Measurements from ENCODE around the gene MAN2A1.

The MAN2A1 gene

GRCh38 chr5:109898269-109899162, 208.8 kb downstream of the MAN2A1 start:
- H3K4me3 ChIP-seq (ENCODE audit: low read length), result no peak overlapping the region
- H3K4me1 ChIP-seq (ENCODE audit: control insufficient read depth, insufficient read depth, low read length), result peaks cover 4% of the 10 kb centered on the region
- no peaks in the 10 kb centered on the region for H3K27me3 ChIP-seq (replicated peaks; ENCODE audit: control insufficient read depth, insufficient read depth, low read length)
- no peaks in the 10 kb centered on the region for H3K36me3 ChIP-seq (ENCODE audit: control insufficient read depth, insufficient read depth, low read length, severe bottlenecking)
- DNase-seq (ENCODE audit: low read depth), result no peak
- no peak overlapping the region for H3K9ac ChIP-seq (ENCODE audit: low read length)
- no peaks in the 10 kb centered on the region for H3K9me3 ChIP-seq (ENCODE audit: control insufficient read depth, low read length)

- peaks cover 4% of the 10 kb centered on the region for H3K4me1 ChIP-seq (ENCODE audit: control insufficient read depth, insufficient read depth, low read length)
- no peaks in the 10 kb centered on the region for H3K9me3 ChIP-seq (ENCODE audit: control insufficient read depth, low read length)
- H3K27me3 ChIP-seq (replicated peaks; ENCODE audit: control insufficient read depth, insufficient read depth, low read length), result peaks cover 3% of the 10 kb centered on the region
- H3K36me3 ChIP-seq (ENCODE audit: control insufficient read depth, insufficient read depth, low read length, severe bottlenecking), result no peaks in the 10 kb centered on the region
- no peak overlapping the region for H3K4me3 ChIP-seq (ENCODE audit: low read length)
- no peak overlapping the region for H3K9ac ChIP-seq (ENCODE audit: low read length)
- no peak for DNase-seq (ENCODE audit: low read depth)
These were observed 209.4 kb downstream of the MAN2A1 start for GRCh38 chr5:109899163-109899535.

GRCh38 chr5:109900461-109900860, 210.7 kb downstream of the MAN2A1 start:
- H3K27me3 ChIP-seq (replicated peaks; ENCODE audit: control insufficient read depth, insufficient read depth, low read length), result peaks cover 3% of the 10 kb centered on the region
- no peaks in the 10 kb centered on the region for H3K36me3 ChIP-seq (ENCODE audit: control insufficient read depth, insufficient read depth, low read length, severe bottlenecking)
- H3K4me3 ChIP-seq (ENCODE audit: low read length), result no peak overlapping the region
- DNase-seq (ENCODE audit: low read depth), result no peak
- H3K9me3 ChIP-seq (ENCODE audit: control insufficient read depth, low read length), result no peaks in the 10 kb centered on the region
- H3K9ac ChIP-seq (ENCODE audit: low read length), result no peak overlapping the region
- peaks cover 4% of the 10 kb centered on the region for H3K4me1 ChIP-seq (ENCODE audit: control insufficient read depth, insufficient read depth, low read length)

GRCh38 chr5:109900911-109901627, 211.3 kb downstream of the MAN2A1 start:
- H3K9ac ChIP-seq (ENCODE audit: low read length), result no peak overlapping the region
- no peak overlapping the region for H3K4me3 ChIP-seq (ENCODE audit: low read length)
- H3K27me3 ChIP-seq (replicated peaks; ENCODE audit: control insufficient read depth, insufficient read depth, low read length), result peaks cover 3% of the 10 kb centered on the region
- DNase-seq (ENCODE audit: low read depth), result no peak
- H3K9me3 ChIP-seq (ENCODE audit: control insufficient read depth, low read length), result no peaks in the 10 kb centered on the region
- peaks cover 4% of the 10 kb centered on the region for H3K4me1 ChIP-seq (ENCODE audit: control insufficient read depth, insufficient read depth, low read length)
- no peaks in the 10 kb centered on the region for H3K36me3 ChIP-seq (ENCODE audit: control insufficient read depth, insufficient read depth, low read length, severe bottlenecking)

GRCh38 chr5:109901628-109901981, 211.9 kb downstream of the MAN2A1 start:
- H3K9ac ChIP-seq (ENCODE audit: low read length), result no peak overlapping the region
- H3K4me3 ChIP-seq (ENCODE audit: low read length), result no peak overlapping the region
- H3K4me1 ChIP-seq (ENCODE audit: control insufficient read depth, insufficient read depth, low read length), result peaks cover 4% of the 10 kb centered on the region
- peaks cover 5% of the 10 kb centered on the region for H3K27me3 ChIP-seq (replicated peaks; ENCODE audit: control insufficient read depth, insufficient read depth, low read length)
- H3K9me3 ChIP-seq (ENCODE audit: control insufficient read depth, low read length), result no peaks in the 10 kb centered on the region
- H3K36me3 ChIP-seq (ENCODE audit: control insufficient read depth, insufficient read depth, low read length, severe bottlenecking), result no peaks in the 10 kb centered on the region
- no peak for DNase-seq (ENCODE audit: low read depth)

GRCh38 chr5:109903061-109903460, 213.3 kb downstream of the MAN2A1 start:
- H3K27me3 ChIP-seq (replicated peaks; ENCODE audit: control insufficient read depth, insufficient read depth, low read length), result peaks cover 7% of the 10 kb centered on the region
- no peaks in the 10 kb centered on the region for H3K36me3 ChIP-seq (ENCODE audit: control insufficient read depth, insufficient read depth, low read length, severe bottlenecking)
- no peak overlapping the region for H3K9ac ChIP-seq (ENCODE audit: low read length)
- no peaks in the 10 kb centered on the region for H3K9me3 ChIP-seq (ENCODE audit: control insufficient read depth, low read length)
- H3K4me1 ChIP-seq (ENCODE audit: control insufficient read depth, insufficient read depth, low read length), result peaks cover 10% of the 10 kb centered on the region
- no peak for DNase-seq (ENCODE audit: low read depth)
- H3K4me3 ChIP-seq (ENCODE audit: low read length), result no peak overlapping the region

GRCh38 chr5:109905906-109906305, 216.2 kb downstream of the MAN2A1 start:
- no peaks in the 10 kb centered on the region for H3K36me3 ChIP-seq (ENCODE audit: control insufficient read depth, insufficient read depth, low read length, severe bottlenecking)

GRCh38 chr5:109907189-109907588, 217.5 kb downstream of the MAN2A1 start:
- no peak for DNase-seq (ENCODE audit: low read depth)
- H3K9ac ChIP-seq (ENCODE audit: low read length), result no peak overlapping the region
- H3K36me3 ChIP-seq (ENCODE audit: control insufficient read depth, insufficient read depth, low read length, severe bottlenecking), result no peaks in the 10 kb centered on the region
- peaks cover 10% of the 10 kb centered on the region for H3K4me1 ChIP-seq (ENCODE audit: control insufficient read depth, insufficient read depth, low read length)
- no peaks in the 10 kb centered on the region for H3K9me3 ChIP-seq (ENCODE audit: control insufficient read depth, low read length)
- peaks cover 12% of the 10 kb centered on the region for H3K27me3 ChIP-seq (replicated peaks; ENCODE audit: control insufficient read depth, insufficient read depth, low read length)
- H3K4me3 ChIP-seq (ENCODE audit: low read length), result no peak overlapping the region

More at GRCh38 chr5:109905906-109906305, 216.2 kb downstream of the MAN2A1 start:
- peaks cover 12% of the 10 kb centered on the region for H3K27me3 ChIP-seq (replicated peaks; ENCODE audit: control insufficient read depth, insufficient read depth, low read length)
- no peaks in the 10 kb centered on the region for H3K9me3 ChIP-seq (ENCODE audit: control insufficient read depth, low read length)
- DNase-seq (ENCODE audit: low read depth), result no peak
- H3K4me1 ChIP-seq (ENCODE audit: control insufficient read depth, insufficient read depth, low read length), result peaks cover 7% of the 10 kb centered on the region
- H3K9ac ChIP-seq (ENCODE audit: low read length), result no peak overlapping the region
- H3K4me3 ChIP-seq (ENCODE audit: low read length), result no peak overlapping the region

- peak; percentile 72 for DNase-seq (ENCODE audit: low read depth)
- Histone ChIP-seq H3K4me3 (ENCODE audit: low read length) (no peak overlapping the region), H3K36me3 (ENCODE audit: control insufficient read depth, insufficient read depth, low read length, severe bottlenecking) (no peaks in the 10 kb centered on the region), H3K9me3 (ENCODE audit: control insufficient read depth, low read length) (no peaks in the 10 kb centered on the region), H3K27me3 (replicated peaks; ENCODE audit: control insufficient read depth, insufficient read depth, low read length) (peaks cover 12% of the 10 kb centered on the region), H3K4me1 (ENCODE audit: control insufficient read depth, insufficient read depth, low read length) (peaks cover 10% of the 10 kb centered on the region), H3K9ac (ENCODE audit: low read length) (no peak overlapping the region)
These were observed 218.0 kb downstream of the MAN2A1 start for GRCh38 chr5:109907731-109908130.

- H3K36me3 ChIP-seq (ENCODE audit: control insufficient read depth, insufficient read depth, low read length, severe bottlenecking), result no peaks in the 10 kb centered on the region
- no peak overlapping the region for H3K9ac ChIP-seq (ENCODE audit: low read length)
- H3K9me3 ChIP-seq (ENCODE audit: control insufficient read depth, low read length), result no peaks in the 10 kb centered on the region
- no peak for DNase-seq (ENCODE audit: low read depth)
- H3K27me3 ChIP-seq (replicated peaks; ENCODE audit: control insufficient read depth, insufficient read depth, low read length), result peaks cover 12% of the 10 kb centered on the region
- no peak overlapping the region for H3K4me3 ChIP-seq (ENCODE audit: low read length)
- H3K4me1 ChIP-seq (ENCODE audit: control insufficient read depth, insufficient read depth, low read length), result peaks cover 10% of the 10 kb centered on the region
These were observed 218.6 kb downstream of the MAN2A1 start for GRCh38 chr5:109908366-109908765.

GRCh38 chr5:109910874-109911273, 221.1 kb downstream of the MAN2A1 start:
- H3K36me3 ChIP-seq (ENCODE audit: control insufficient read depth, insufficient read depth, low read length, severe bottlenecking), result no peaks in the 10 kb centered on the region
- H3K9ac ChIP-seq (ENCODE audit: low read length), result no peak overlapping the region
- no peak for DNase-seq (ENCODE audit: low read depth)
- peaks cover 10% of the 10 kb centered on the region for H3K4me1 ChIP-seq (ENCODE audit: control insufficient read depth, insufficient read depth, low read length)
- no peaks in the 10 kb centered on the region for H3K9me3 ChIP-seq (ENCODE audit: control insufficient read depth, low read length)
- no peak overlapping the region for H3K4me3 ChIP-seq (ENCODE audit: low read length)
- H3K27me3 ChIP-seq (replicated peaks; ENCODE audit: control insufficient read depth, insufficient read depth, low read length), result peaks cover 9% of the 10 kb centered on the region
